GM06990 (cell line): Measurements from ENCODE around the gene LPP.

Experiments used
- DNase-seq: peaks from one replicate; pipeline ENCODE4 v3.0.0-alpha.2; 2011; ENCODE audit not compliant: insufficient read length; ENCODE audit errors: extremely low read depth
- H3K27me3 ChIP-seq: replicated peaks from 2 replicates; pipeline ENCODE4 v1.6.0; 2011; ENCODE audit warnings: low read length; ENCODE audit not compliant: control insufficient read depth, insufficient read depth
- H3K36me3 ChIP-seq: 2 replicates; pipeline ENCODE4 v1.5.1; 2011; ENCODE audit warnings: low read length; ENCODE audit not compliant: control insufficient read depth, insufficient read depth
- H3K4me3 ChIP-seq: replicated peaks from 2 replicates; pipeline ENCODE4 v1.5.1; 2011; ENCODE audit warnings: low read depth, mild to moderate bottlenecking, control low read depth, low read length
- CTCF ChIP-seq: IDR thresholded peaks from 2 replicates; pipeline ENCODE4 v1.5.1; 2011; ENCODE audit warnings: low read length, control low read depth, mild to moderate bottlenecking, inconsistent platforms; ENCODE audit not compliant: insufficient read depth, poor library complexity, severe bottlenecking

LPP gene

DNA sequence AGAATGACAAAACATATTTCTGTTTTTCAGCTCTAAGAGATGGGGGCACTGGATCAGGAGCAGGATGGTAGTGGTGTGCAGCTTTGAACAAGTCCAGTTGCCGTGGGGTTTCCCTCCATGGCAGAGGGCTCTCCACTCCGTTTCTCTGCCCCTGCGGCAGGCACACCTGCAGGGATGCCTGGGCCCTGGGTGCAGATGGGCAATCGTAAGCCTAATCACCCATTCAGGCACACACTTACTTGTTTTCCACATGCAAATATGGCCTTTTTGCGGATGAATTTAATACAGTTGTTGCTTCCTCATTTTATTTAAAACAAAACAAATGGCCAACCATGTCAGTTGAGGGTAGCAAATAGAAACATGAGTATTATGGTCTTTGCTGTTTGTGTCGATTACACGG is 85.1 kb downstream of the LPP start:
- H3K27me3 ChIP-seq, result no peaks in the 10 kb centered on the region; the same call in 1 of the 2 replicates
- no peak for TF ChIP-seq CTCF
- DNase-seq, result no peak
- no peak overlapping the region for H3K4me3 ChIP-seq
- H3K36me3 ChIP-seq, result no peaks in the 10 kb centered on the region

DNA sequence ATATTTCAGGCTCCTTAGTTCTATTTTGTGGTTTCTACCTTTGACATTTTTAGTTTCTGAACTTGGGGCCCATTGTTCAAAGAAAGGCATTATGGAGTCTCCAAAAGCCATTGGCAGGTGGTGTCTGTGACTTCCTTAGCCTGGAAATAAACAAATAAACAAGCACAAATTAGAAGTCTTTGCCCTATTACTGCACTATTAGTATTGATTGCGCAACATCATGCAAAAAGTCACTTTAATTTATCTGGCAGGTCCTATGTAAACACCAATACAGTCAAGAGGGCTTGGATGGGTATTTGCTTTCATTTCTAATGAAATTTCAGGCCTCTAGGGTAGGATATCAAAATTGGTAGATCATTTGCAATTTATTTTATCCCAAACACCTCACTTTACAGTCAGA is 85.6 kb downstream of the LPP start:
- Histone ChIP-seq H3K36me3 (no peaks in the 10 kb centered on the region), H3K27me3 (no peaks in the 10 kb centered on the region; the same call in 1 of the 2 replicates), H3K4me3 (no peak overlapping the region)
- TF ChIP-seq CTCF, result no peak
- DNase-seq, result no peak

GRCh38 chr3:188240189-188240981 is 86.4 kb downstream of the LPP start:
- Histone ChIP-seq H3K36me3 (no peaks in the 10 kb centered on the region), H3K4me3 (no peak overlapping the region), H3K27me3 (no peaks in the 10 kb centered on the region; the same call in 1 of the 2 replicates)
- no peak for TF ChIP-seq CTCF
- no peak for DNase-seq

GRCh38 chr3:188241072-188241471 is 87.1 kb downstream of the LPP start:
- DNase-seq, result no peak
- Histone ChIP-seq H3K4me3 (no peak overlapping the region), H3K27me3 (no peaks in the 10 kb centered on the region; the same call in 1 of the 2 replicates), H3K36me3 (no peaks in the 10 kb centered on the region)
- TF ChIP-seq CTCF, result no peak

DNA sequence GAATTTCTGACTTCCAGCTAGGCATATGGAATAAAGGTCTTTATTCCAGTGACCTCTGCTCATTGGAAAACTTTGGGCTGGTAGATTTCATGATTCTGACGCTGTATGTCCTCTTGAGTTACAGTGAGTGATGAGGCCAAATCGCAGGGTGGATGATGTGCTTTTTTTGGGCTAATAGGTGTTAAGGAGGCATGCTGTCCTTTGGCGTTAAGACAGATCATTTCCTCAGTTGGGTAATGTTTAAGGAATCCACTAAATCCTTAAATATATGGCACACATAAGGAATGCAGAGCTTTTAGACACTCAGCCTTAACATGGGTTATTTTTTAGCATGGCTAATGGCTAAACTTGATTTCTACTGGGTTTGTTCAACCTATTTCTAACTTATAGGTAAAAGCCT is 87.9 kb downstream of the LPP start:
- no peak for TF ChIP-seq CTCF
- Histone ChIP-seq H3K4me3 (no peak overlapping the region), H3K36me3 (no peaks in the 10 kb centered on the region), H3K27me3 (no peaks in the 10 kb centered on the region; the same call in 1 of the 2 replicates)
- DNase-seq, result no peak
